Suprapubic skin (tissue), 3 donors: ENCODE data around the gene TOMM40.

ENCODE experiments used
- EP300 ChIP-seq: sonication (generic); formaldehyde crosslinking; IDR thresholded peaks from one replicate; pipeline ENCODE4 v1.6.1; 2017; ENCODE audit warnings: antibody characterized with exemption
- POLR2A ChIP-seq, 2 donors: fragments of 450-650 bp; IDR thresholded peaks; one replicate each; pipeline ENCODE4 v1.6.1; 2017; ENCODE audit warnings: antibody characterized with exemption in 2 of 2, mild to moderate bottlenecking in 2 of 2, moderate library complexity in 2 of 2
- TF ChIP-seq, protein P1 (sequence below), 2 donors: fragments of 200-600 bp in 1 of 2; fragments of 450-650 bp in 1 of 2; sonication (generic) in 1 of 2; IDR thresholded peaks; one replicate each; pipeline ENCODE4 v1.5.1; 2016 to 2019; ENCODE audit warnings: antibody characterized with exemption in 2 of 2, mild to moderate bottlenecking in 1 of 2, moderate library complexity in 1 of 2

- TF ChIP-seq POLR2A (IDR thresholded peaks at IDR 0.05) (no peak), EP300 (no peak)
- TF ChIP-seq, protein P1, sequence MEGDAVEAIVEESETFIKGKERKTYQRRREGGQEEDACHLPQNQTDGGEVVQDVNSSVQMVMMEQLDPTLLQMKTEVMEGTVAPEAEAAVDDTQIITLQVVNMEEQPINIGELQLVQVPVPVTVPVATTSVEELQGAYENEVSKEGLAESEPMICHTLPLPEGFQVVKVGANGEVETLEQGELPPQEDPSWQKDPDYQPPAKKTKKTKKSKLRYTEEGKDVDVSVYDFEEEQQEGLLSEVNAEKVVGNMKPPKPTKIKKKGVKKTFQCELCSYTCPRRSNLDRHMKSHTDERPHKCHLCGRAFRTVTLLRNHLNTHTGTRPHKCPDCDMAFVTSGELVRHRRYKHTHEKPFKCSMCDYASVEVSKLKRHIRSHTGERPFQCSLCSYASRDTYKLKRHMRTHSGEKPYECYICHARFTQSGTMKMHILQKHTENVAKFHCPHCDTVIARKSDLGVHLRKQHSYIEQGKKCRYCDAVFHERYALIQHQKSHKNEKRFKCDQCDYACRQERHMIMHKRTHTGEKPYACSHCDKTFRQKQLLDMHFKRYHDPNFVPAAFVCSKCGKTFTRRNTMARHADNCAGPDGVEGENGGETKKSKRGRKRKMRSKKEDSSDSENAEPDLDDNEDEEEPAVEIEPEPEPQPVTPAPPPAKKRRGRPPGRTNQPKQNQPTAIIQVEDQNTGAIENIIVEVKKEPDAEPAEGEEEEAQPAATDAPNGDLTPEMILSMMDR (IDR thresholded peaks at IDR 0.05), result no peak
Measured at GRCh38 chr19:44892932-44893331, 1.9 kb downstream of the TOMM40 start.
